ENCODE results near the gene IFT57.
"Not testable (repeated sequence)": the region's sequence is repeated elsewhere in the genome, so short reads cannot be mapped to it uniquely, and the experiment has no call there.

The IFT57 gene

DNA sequence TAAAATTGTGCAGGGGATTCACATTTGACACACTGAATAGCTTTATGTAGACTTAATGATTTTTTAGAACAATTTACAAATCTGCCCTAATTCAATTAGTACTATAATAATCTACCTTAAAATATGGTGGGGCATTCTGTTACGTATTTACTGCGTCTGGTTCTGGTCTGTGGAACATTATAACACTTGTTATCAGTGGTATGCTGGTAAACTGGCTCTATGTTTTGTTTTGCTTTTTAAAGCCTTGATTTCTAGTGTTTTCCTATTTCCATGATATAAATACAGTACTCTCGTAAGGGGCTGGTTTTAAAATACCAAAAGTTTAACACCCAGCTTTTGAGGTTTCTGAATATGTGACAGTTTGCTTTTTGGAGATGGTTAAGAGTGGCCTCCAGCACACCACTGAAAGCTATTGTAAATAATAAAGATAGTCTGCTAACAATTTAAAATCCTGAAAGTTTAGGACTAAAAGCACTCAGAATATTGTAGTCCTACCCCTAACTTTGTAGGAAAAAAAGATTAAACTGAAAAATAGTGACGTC lies 65.8 kb downstream of the IFT57 start:
- H3K4me2 ChIP-seq (ENCODE audit: low read depth, low read length, poor library complexity, severe bottlenecking), result no peak overlapping the region

DNA sequence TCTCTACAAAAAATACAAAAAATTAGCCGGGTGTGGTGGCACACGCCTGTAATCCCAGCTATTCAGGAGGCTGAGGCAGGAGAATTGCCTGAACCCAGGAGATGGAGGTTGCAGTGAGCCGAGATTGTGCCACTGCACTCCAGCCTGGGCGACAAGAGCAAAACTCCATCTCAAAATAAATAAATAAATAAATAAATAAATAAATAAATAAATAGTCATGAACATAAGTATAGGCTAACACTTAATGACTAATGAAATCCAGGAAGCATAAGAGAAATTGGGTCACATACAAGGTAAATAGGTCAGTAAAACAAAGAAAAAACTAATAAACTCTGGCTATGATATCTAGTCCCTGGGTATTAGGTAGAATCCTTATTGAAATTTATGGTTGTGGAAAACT lies 66.6 kb downstream of the IFT57 start:
- not testable (repeated sequence) for H3K36me3 ChIP-seq (ENCODE audit: low read length); H3K4me2 ChIP-seq (ENCODE audit: low read depth, low read length, poor library complexity, severe bottlenecking); H3F3A ChIP-seq (ENCODE audit: insufficient read depth); H4K20me1 ChIP-seq (ENCODE audit: low read depth, low read length); H3K27me3 ChIP-seq (ENCODE audit: low read length); H3K9me2 ChIP-seq (replicated peaks; ENCODE audit: insufficient read depth, low read length); H2AFZ ChIP-seq (ENCODE audit: low read depth, low read length, severe bottlenecking); H3K4me3 ChIP-seq (ENCODE audit: insufficient read depth, low read length, poor library complexity, severe bottlenecking); H3K9ac ChIP-seq (ENCODE audit: low read length); H3K9me3 ChIP-seq (ENCODE audit: insufficient read depth, low read length); H3K27ac ChIP-seq (ENCODE audit: low read depth, low read length); H3K79me2 ChIP-seq (ENCODE audit: insufficient read depth, low read length)

More for the DNA sequence above, 65.8 kb downstream of the IFT57 start:
- H3K36me3 ChIP-seq (ENCODE audit: low read length), result no peaks in the 10 kb centered on the region
- H3K27ac ChIP-seq (ENCODE audit: low read depth, low read length), result no peak overlapping the region
- H3K9ac ChIP-seq (ENCODE audit: low read length), result no peak overlapping the region
- no peak for TF ChIP-seq EZH2phosphoT487 (conservative IDR thresholded peaks at IDR 0.05; ENCODE audit: low read length)
- TF ChIP-seq, protein P1, sequence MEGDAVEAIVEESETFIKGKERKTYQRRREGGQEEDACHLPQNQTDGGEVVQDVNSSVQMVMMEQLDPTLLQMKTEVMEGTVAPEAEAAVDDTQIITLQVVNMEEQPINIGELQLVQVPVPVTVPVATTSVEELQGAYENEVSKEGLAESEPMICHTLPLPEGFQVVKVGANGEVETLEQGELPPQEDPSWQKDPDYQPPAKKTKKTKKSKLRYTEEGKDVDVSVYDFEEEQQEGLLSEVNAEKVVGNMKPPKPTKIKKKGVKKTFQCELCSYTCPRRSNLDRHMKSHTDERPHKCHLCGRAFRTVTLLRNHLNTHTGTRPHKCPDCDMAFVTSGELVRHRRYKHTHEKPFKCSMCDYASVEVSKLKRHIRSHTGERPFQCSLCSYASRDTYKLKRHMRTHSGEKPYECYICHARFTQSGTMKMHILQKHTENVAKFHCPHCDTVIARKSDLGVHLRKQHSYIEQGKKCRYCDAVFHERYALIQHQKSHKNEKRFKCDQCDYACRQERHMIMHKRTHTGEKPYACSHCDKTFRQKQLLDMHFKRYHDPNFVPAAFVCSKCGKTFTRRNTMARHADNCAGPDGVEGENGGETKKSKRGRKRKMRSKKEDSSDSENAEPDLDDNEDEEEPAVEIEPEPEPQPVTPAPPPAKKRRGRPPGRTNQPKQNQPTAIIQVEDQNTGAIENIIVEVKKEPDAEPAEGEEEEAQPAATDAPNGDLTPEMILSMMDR (IDR thresholded peaks at IDR 0.05; ENCODE audit: insufficient read depth, low read length, poor library complexity, severe bottlenecking), result no peak
- no peak overlapping the region for H3K4me3 ChIP-seq (ENCODE audit: insufficient read depth, low read length, poor library complexity, severe bottlenecking)
- no peak overlapping the region for H2AFZ ChIP-seq (ENCODE audit: low read depth, low read length, severe bottlenecking)
- H3K79me2 ChIP-seq (ENCODE audit: insufficient read depth, low read length), result no peaks in the 10 kb centered on the region
- no peaks in the 10 kb centered on the region for H3F3A ChIP-seq (ENCODE audit: insufficient read depth)
- H3K9me2 ChIP-seq (replicated peaks; ENCODE audit: insufficient read depth, low read length), result no peaks in the 10 kb centered on the region
- H3K9me3 ChIP-seq (ENCODE audit: insufficient read depth, low read length), result no peaks in the 10 kb centered on the region
- H3K27me3 ChIP-seq (ENCODE audit: low read length), result no peaks in the 10 kb centered on the region
- no peaks in the 10 kb centered on the region for H4K20me1 ChIP-seq (ENCODE audit: low read depth, low read length)

DNA sequence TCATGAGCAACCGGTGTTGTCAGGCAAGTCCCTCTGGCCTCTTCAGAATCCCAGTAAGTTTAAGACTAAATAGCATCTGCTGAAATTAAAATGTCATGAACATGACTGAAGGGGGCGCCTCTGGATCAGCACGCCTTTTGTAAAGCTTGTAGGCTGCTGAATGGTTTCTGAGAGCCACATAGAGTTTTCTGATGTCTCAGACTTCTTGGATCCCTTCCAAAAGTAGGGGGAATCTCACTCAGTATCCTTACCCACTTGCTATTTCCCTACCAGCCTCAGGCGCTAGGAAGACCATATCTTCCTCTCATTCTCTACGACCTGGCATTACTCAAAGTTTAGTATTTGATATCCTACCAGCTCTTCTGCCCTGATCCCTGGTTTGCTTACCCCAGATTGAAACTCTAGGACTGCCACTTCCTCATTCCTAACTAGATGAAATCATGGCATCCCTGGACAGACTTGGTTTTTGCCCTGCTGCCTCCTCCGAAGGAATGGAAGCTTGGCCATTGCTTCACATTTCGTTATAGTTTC lies 68.7 kb downstream of the IFT57 start:
- no peak for TF ChIP-seq EZH2phosphoT487 (conservative IDR thresholded peaks at IDR 0.05; ENCODE audit: low read length)
- TF ChIP-seq, protein P1 (IDR thresholded peaks at IDR 0.05; ENCODE audit: insufficient read depth, low read length, poor library complexity, severe bottlenecking), result peak; percentile 57
- Histone ChIP-seq H3K9me3 (ENCODE audit: insufficient read depth, low read length) (no peaks in the 10 kb centered on the region), H3K9me2 (replicated peaks; ENCODE audit: insufficient read depth, low read length) (no peaks in the 10 kb centered on the region), H3K36me3 (ENCODE audit: low read length) (no peaks in the 10 kb centered on the region), H3K27ac (ENCODE audit: low read depth, low read length) (no peak overlapping the region), H2AFZ (ENCODE audit: low read depth, low read length, severe bottlenecking) (no peak overlapping the region), H3K4me3 (ENCODE audit: insufficient read depth, low read length, poor library complexity, severe bottlenecking) (no peak overlapping the region), H3K27me3 (ENCODE audit: low read length) (no peaks in the 10 kb centered on the region), H4K20me1 (ENCODE audit: low read depth, low read length) (no peaks in the 10 kb centered on the region), H3K4me2 (ENCODE audit: low read depth, low read length, poor library complexity, severe bottlenecking) (no peak overlapping the region), H3K9ac (ENCODE audit: low read length) (no peak overlapping the region), H3K79me2 (ENCODE audit: insufficient read depth, low read length) (no peaks in the 10 kb centered on the region), H3F3A (ENCODE audit: insufficient read depth) (no peaks in the 10 kb centered on the region)

DNA sequence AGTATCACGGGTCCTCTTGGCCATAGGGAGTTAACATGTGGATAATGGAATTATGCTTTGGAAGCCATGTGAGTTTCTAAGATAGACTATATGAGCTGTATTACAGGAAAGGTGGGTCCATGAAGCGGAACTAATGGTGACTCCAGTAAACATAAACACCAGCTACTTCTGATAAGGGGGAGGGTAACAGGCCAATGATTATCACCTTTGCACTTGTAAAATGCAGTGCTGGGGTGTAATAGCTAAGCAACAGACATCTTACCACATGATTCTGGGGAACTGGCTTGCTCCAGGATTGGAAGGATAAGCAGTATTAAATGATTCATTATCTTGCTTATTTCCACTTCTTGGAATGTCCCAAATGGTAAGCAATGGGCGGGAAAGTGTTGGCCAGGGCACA lies 70.0 kb downstream of the IFT57 start:
- Histone ChIP-seq H3K27me3 (ENCODE audit: low read length) (no peaks in the 10 kb centered on the region), H3K4me2 (ENCODE audit: low read depth, low read length, poor library complexity, severe bottlenecking) (no peak overlapping the region), H3F3A (ENCODE audit: insufficient read depth) (no peaks in the 10 kb centered on the region), H4K20me1 (ENCODE audit: low read depth, low read length) (no peaks in the 10 kb centered on the region), H3K4me3 (ENCODE audit: insufficient read depth, low read length, poor library complexity, severe bottlenecking) (no peak overlapping the region), H3K9me3 (ENCODE audit: insufficient read depth, low read length) (no peaks in the 10 kb centered on the region), H3K9ac (ENCODE audit: low read length) (no peak overlapping the region), H3K27ac (ENCODE audit: low read depth, low read length) (no peak overlapping the region), H2AFZ (ENCODE audit: low read depth, low read length, severe bottlenecking) (no peak overlapping the region), H3K79me2 (ENCODE audit: insufficient read depth, low read length) (no peaks in the 10 kb centered on the region), H3K36me3 (ENCODE audit: low read length) (no peaks in the 10 kb centered on the region), H3K9me2 (replicated peaks; ENCODE audit: insufficient read depth, low read length) (no peaks in the 10 kb centered on the region)
- TF ChIP-seq, protein P1 (IDR thresholded peaks at IDR 0.05; ENCODE audit: insufficient read depth, low read length, poor library complexity, severe bottlenecking), result no peak
- TF ChIP-seq EZH2phosphoT487 (conservative IDR thresholded peaks at IDR 0.05; ENCODE audit: low read length), result no peak

Data from SU-DHL-6 (cell line).